HG02840 (cell line): ENCODE measurements around the gene LIN7B.
"Not testable (repeated sequence)": the region's sequence is repeated elsewhere in the genome, so short reads cannot be mapped to it uniquely, and the experiment has no call there.

Experiments
- ATAC-seq: cut with Tn5 transposase; IDR thresholded peaks from one replicate; pipeline ENCODE4 v1.9.1; 2021; ENCODE audit warnings: mild to moderate bottlenecking, moderate library complexity, moderate number of reproducible peaks; ENCODE audit not compliant: unreplicated experiment, low FRiP score

The LIN7B gene

DNA sequence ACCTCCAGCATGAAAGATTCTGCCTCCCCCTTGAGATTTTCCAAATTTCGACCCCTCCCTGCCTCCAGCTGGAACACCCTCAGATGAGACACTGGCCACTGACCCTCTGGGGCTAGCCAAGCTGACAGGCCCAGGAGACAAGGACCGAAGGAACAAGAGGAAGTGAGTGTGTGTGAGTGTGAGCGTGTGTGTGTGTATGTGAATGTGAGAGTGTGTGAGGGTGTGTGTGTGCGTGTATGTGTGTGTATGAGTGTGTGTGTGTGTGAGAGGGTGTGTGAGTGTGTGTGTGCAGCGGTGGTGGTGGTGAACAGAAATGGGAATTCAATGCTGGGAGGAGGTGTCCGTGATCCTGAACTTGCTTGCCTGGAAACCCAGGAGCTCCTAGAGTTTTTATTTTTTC, 27.2 kb downstream of the LIN7B start:
- ATAC-seq: no peak

GRCh38 chr19:49142866-49143335, 28.7 kb downstream of the LIN7B start:
- no peak for ATAC-seq

GRCh38 chr19:49145573-49146407, 31.6 kb downstream of the LIN7B start:
- ATAC-seq: no peak

DNA sequence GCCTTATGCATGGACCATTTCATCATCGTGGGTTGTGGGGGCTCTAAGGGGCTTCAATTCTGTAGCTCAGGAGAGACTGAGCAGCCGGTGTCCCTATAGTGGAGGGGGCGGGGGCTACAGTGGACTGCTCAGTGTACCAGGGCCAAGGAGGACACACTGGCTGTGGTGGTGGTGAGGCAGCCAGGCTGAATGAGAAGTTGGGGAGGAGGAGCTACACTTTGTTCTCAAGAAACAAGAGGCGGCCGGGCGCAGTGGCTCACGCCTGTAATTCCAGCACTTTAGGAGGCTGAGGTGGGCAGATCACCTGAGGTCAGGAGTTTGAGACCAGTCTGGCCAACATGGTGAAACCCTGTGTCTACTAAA, 32.2 kb downstream of the LIN7B start:
- ATAC-seq: not testable (repeated sequence)

GRCh38 chr19:49148044-49148682, 34.0 kb downstream of the LIN7B start:
- ATAC-seq: no peak

- no peak for ATAC-seq
These were observed 34.8 kb downstream of the LIN7B start for GRCh38 chr19:49148784-49149651.

- ATAC-seq: no peak
These were observed 35.5 kb downstream of the LIN7B start for GRCh38 chr19:49149652-49150105.

DNA sequence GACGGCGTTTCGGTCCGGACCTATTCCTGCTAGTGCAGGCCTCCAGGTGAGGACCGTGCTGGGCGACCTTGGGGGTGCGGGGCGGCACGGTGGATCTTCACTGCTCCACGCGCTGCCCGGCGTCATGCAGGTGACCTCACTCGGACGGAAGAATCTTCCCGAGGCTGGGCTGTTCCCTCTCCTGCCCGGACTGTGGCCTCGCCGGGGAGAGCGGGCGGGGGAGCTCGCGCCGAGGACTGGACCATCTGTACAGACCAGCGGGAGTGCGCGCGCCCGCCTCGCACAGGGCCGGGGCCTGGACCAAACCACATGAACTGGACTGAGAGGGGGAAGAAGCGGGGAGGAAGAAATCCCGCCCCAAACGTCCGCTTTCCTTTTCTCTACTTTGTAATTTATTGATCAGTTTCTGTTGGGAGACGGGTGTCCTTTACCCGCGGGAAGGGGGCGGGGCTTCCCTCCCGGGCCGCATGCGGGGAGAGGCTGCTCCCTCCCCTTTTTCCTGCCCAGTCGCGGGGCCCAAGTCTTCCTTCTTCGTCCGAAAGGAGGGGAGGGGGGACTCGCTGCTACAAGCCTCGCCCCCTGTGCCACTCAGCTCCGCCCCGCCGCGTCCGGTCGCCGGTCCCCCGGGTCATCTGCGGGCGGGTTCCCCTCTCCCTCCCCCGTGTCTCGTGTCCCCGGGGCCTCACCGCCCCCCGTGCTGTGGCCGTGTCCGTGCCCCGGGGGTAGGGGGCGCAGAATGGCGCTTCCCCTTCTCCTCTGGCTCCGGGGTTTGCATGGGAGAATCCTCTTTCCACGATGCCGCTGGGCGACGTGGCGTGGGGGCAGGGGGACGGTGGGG, 36.2 kb downstream of the LIN7B start:
- no peak for ATAC-seq

DNA sequence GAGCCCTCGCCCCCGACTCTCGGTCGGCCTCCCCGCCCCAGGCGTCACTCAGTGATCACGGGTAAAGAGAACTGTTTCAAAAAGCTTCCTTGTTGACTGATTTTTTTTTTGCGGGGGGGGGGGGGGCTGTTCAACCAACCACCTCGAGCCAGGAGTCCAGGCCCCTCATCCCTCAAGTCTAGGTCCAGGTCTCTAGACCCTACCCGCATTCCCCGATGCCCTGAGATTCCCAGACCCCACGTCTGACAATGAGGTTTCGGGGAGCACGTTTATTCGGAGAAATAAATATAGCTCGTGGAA, 36.7 kb downstream of the LIN7B start:
- no peak for ATAC-seq

DNA sequence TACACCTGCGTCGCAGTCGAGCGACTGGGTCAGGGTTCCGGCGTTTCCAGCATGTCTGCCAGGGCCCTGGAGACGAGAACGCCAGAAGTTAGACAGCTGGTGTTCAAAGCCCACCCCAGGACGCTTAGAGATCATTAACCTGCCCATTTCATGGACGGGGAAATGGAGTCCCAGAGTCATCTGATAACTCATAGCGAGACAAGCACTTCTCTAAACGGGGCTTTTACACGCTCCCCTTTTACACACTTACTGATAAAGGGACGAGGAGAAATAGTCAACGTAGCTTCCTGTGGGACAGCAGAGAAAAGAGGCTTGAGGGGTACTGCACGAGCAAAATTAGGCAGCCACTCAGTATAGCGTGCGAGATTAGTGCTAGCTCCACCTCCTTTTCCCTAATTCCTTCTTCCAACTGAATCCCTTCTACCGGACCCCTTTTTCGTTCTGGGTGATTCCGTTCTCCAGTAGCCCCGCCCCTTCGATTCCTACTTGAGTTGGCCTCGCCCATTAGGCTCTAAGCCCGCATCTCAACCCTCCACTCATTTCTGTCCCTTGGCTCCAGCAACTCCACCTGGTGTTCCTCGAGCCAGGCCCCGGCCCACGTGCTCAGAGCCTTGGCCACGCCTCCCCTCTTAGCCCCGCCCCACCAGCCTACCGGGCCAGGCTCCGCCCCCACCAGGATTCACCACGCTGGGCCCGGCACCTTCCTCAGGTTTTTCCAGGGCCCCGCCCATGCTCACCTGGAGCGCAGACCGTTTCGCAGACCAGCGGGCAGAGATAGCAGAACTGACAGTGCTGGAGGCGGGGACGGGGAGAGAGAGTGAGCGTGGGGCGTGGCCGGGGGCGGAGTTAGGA, 37.3 kb downstream of the LIN7B start:
- no peak for ATAC-seq

DNA sequence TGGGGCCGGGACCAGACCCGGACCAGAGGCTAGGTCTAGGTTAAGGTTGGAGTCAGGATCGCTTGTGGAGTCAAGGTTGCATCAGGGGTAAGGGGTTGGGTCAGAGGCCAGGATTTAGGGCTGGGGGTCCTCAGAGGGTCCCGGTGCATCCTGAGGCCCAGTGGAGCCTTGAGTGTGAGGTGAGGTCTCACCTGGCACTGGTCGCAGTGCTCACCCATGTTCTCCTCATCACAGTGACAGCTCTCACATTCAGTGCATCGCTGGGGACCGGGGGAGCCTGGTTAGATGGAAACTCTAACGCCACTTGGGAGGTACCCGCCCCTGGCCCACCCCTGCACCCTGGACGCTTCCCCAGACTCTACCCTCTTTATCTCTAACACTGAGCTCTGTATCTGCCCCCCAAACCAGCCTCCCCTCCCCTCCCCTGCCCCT, 38.0 kb downstream of the LIN7B start:
- ATAC-seq: no peak

GRCh38 chr19:49153167-49153809, 39.1 kb downstream of the LIN7B start:
- ATAC-seq: no peak

- no peak for ATAC-seq
These were observed 40.1 kb downstream of the LIN7B start for GRCh38 chr19:49154279-49154678.

DNA sequence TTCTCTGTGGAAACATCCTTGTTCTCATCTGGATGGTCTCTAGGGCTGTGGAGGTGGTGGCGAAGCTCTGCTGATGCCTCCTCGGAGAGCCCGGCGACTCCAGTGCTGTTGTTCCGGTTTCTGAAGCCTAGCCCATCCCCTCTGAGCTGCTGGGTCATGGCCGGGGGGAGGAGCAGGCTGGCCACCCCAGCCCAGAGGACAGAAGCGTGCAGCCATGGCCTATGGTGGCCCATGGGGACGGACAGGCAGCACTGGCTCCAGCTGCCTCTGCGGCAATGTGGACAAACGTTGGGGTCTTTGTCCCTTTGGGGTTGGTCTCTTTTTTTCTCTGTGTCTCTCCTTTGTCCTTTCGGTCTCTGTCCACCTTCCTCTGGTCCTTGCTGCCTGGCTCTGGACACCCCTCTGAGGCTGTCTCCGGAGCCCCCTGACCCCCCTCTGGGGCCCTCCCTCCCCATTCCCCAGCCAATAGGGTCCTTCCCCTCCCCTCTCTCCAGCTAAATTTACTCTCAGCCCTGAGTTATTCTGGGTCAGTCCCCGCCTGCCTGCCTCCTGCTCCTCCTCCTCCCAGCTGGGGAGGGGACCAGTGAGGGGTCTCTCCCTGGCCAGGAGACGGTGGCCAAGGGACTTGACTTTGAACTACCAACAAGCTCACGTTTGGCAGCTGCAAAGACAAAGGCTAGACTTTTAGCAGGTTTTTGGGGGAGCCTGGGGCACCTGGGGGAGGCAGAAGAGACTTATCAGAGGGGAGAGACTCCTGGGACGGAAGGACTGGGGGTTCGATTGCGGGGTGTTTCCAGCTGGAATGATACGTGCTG, 41.0 kb downstream of the LIN7B start, which contains the start of gene HRC:
Gene HRC, minus strand, starts transcription at position 392 of the 815 bp plus-strand sequence. Its CDS starts 159 bp downstream, at position 233.
- ATAC-seq: no peak

- no peak for ATAC-seq
These were observed 41.7 kb downstream of the LIN7B start for GRCh38 chr19:49155820-49156346.

- ATAC-seq: no peak
These were observed 43.5 kb downstream of the LIN7B start, which contains the start of gene TRPM4 for GRCh38 chr19:49157445-49158224. Gene TRPM4 (plus strand): TSS chr19:49157792. CDS start chr19:49157867, 75 bp downstream.
